ENCODE data around the gene GFI1B.

GRCh38 chr9:132965478-132965877 is 13.0 kb upstream of the GFI1B start:
- TF ChIP-seq CTCF (IDR thresholded peaks at IDR 0.05), result no peak
- no peak for TF ChIP-seq POLR2A (IDR thresholded peaks at IDR 0.05)
